Activated effector memory CD4-positive, alpha-beta T cell treated with Interleukin-2 at 50 U/mL for 16 hours (primary cell): ENCODE measurements around the gene RAI14.

ENCODE experiments used
- DNase-seq: peaks from one replicate; pipeline ENCODE4 v3.0.0-alpha.2; 2020

RAI14 gene

GRCh38 chr5:34680896-34681295, 24.8 kb downstream of the RAI14 start:
- DNase-seq = no peak

GRCh38 chr5:34682926-34683623, 26.9 kb downstream of the RAI14 start:
- DNase-seq = no peak

- no peak for DNase-seq
These were observed 28.3 kb downstream of the RAI14 start for GRCh38 chr5:34684281-34684979.

DNA sequence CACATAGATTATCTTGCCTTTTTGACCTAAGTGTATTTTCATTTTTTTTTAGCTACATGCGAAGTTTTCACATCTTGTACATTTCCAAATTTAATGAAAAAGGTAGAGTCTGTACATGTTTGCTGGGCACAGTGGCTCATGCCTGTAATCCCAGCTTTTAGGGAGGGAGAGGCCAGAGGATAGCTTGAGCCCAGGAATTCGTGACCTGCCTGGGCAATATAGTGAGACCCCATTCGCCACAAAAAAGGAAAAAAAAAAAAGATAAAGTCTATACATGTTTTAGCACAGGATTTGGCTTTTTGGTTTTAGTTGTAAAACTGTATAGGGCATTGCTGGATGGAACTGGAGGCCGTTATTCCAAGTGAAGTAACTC, 28.8 kb downstream of the RAI14 start:
- DNase-seq = no peak

DNA sequence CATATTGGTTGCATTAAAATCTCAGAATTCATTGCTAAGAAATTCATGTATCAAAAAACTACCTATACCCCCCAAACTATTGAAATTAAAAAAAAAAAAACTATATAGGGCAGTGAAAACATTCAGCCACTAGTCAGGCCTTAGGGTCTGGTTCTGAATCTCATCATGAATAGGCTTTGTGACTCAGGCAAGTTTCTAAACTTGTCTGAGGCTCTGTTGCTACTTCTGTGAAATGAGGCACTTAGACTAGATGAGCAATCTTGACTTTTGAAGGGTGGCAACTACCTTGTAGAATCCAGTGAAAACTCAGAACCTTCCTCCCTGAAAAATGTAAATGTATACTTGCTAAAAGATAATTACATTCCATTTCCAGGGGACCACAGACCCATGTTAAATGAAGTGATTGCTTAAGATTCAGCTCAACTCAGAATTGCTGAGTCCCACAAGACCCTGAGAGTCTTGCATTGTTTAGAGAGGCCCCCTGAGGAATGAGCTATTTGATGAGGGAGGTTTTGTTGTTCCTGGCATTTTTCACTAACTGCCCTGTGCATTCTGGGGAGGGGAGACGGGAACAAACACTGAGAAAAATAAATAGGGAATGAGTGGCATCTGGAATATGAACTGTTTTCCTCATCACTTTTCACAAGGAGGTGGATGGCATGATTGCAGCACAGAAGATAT, 29.5 kb downstream of the RAI14 start:
- DNase-seq = no peak

DNA sequence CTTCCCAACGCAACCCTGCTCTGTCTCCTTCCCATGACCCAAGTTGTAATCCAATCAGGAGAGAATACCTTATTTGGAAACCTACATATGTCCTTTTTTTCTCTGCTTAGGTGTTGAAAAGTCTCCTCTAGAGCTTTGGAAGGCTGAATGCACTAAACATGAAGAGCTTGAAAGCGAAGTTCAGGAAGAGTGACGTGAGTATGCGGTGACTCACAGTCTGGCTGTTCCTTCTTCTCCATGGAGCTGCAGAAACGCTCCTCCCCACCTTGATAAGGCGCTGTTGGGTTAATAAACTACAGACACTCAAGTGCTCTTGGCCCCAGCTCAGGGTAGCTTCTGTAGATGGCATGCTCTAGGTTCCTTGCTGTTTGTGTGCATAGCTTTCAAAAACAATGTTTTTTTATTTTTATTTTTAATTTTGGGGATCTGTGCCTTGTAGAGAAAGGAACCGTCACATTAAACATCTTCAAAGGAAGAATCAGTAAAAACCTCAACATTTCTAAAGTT, 30.7 kb downstream of the RAI14 start:
- DNase-seq = no peak

GRCh38 chr5:34687269-34688011, 31.3 kb downstream of the RAI14 start:
- DNase-seq = no peak

DNA sequence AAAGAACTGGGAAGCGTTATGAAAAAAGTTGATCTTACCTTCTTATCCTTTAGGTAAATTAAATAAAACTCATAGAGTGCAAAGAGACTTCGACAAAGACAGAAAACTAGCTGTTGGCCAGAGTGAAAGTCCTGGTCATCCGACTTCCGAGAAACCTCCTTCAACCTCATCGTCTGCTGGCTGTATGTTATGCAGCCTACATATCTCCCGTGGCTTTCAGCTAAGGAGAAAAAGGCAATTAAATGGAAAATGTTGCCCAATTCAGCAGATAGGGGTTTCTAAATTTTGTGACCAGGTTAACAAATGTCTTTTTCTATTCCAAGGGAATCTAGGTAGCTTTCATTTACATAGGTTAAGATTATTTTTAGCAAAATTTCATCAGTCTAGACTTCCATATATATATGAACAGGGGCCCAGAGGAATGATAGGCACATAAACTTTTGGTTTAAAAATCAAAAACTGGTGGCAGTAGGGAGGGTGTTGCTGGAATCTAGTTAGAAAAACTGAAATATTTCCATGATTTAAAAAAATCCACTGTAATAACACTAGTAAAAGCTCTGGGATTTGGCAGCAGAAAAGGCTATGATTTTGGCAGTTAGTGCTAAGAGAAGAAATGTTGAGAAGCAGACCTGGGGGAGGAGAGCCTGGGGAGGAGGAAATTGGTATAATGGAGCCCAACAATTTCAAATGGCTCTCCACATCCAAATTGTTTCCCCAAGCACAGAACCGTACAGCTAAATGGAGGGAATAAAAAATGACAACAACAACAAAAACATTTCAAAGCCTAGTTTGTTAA, 32.1 kb downstream of the RAI14 start:
- DNase-seq = no peak

DNA sequence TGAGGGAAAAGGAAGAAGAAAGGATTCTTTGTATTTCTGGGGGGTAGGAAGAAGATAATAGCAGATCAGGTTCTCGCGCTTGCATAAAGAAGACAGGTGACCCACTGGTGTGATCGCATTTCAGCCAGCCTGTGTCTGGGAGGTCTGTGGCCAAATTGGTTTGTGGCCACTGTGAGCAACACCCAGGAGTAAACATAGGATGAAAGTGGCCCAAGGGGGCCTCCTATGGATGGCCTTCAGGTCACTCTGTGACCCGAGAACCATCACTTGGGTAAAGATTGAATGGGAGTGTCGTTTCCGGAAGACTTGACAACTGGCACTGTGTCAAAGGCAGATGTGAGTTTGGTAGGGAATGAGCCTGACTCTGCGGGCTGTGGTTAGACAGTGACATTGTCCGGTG, 34.2 kb downstream of the RAI14 start:
- DNase-seq = no peak

- no peak for DNase-seq
These were observed 34.8 kb downstream of the RAI14 start for GRCh38 chr5:34690898-34691297.

GRCh38 chr5:34691326-34691725, 35.2 kb downstream of the RAI14 start:
- DNase-seq = no peak

- no peak for DNase-seq
These were observed 36.7 kb downstream of the RAI14 start for GRCh38 chr5:34692786-34693185.

DNA sequence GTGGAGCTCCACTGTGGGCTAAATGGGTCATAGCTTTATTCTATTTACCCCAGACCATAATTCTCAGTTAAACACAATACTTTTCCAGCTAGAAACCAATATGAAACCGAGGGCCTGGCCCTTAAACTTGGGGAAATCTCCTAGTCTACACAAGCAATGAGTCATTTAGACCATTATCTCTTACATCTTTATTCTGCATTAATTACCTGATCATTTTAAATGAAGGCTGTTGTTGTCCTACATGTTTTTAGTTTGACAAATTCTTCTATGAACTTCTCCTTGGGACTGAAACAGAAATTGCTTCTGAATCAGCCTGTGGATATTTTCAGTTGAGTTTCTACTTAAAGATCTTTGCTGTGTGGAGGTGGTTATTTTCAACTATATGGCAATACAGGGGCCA, 37.9 kb downstream of the RAI14 start:
- no peak for DNase-seq

GRCh38 chr5:34694685-34695084, 38.6 kb downstream of the RAI14 start:
- no peak for DNase-seq

GRCh38 chr5:34695275-34696027, 39.3 kb downstream of the RAI14 start:
- DNase-seq = no peak

DNA sequence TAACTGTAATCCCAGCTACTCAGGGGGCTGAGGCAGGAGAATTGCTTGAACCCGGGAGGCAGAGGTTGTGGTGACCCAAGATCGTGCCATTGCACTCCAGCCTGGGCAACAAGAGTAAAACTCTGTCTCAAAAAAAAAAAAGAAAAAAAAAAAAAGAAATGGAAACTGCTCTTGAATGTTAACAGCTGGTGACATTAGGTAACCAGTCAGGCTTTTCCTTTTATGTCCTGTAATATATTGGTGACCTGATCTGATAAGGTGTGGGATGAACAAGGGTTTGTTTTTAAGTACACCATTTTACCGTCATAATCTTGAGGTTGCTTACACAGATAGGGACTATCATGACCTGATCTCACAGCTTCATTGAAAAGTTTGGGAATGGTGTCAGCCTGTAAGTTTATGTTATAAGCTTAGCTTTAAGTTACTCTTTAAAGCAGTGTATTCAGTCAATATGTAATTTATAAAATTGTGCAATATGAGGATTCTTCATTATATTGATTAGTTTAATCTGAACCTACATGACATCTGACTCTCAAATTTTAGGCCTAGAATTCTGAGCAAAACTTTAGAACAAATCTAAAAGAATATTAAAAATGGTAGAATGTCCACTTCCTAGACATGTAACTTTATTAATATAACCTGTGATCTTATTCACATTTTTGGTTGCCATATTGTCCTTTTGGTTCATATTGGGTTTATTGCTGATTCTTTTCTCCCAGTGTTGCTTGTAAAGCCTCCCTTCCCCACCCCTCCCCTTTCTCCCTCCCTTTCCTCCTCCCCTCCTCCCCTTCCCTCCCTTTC, 41.4 kb downstream of the RAI14 start:
- DNase-seq = no peak

- no peak for DNase-seq
These were observed 41.9 kb downstream of the RAI14 start for GRCh38 chr5:34698109-34698419.

DNA sequence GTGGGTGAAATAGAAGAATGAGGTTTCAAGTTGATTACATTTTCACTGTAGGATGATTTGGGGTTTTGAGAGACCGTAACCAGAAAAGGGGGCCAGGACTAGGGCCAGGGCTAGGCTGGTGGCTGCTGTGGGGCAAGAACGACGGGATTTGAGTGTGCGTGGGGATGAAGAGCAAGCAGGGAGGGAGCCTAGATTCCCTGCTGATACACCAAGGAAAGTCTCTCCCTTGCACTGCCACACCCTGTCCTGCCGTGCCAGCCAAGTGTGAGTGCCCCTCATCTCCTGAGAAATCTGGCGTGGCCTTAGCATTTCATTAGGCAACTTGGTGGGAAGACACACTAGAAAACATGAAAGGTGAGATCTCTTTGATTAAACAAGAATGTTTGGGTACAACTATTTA, 42.6 kb downstream of the RAI14 start:
- no peak for DNase-seq

- no peak for DNase-seq
These were observed 43.3 kb downstream of the RAI14 start for GRCh38 chr5:34699155-34700077.

DNA sequence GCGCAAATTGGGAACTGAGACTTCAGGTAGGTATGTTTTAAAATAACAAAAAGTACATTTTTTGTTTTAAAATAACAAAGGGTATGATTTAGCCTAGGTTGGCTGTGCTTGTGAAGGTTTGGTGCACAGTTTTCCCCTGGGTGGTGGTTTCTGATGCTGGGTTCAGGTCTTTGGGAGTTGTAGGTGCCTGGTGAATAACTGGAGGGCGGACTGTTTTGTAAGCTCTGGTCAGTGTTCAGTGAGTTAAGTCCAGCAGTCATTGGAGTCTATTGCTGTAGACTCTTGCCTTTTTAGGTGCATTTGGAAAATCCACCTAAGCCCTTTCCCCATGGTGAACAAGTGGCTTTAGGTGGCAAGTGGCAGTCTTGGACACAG, 43.9 kb downstream of the RAI14 start:
- DNase-seq = no peak
